Measurements from ENCODE around the gene GPC6. TPM values are rescaled to one million over a fixed set of nuclear protein-coding genes. Genes with fewer than 3 reads are reported as not detected.
A peak's percentile ranks its signal among the peaks of the same experiment; 100 is the strongest.

The GPC6 gene
- total RNA-seq, 1 donor from 2014 or later, result 13.8 TPM

GRCh38 chr13:93534181-93534700 is 307.6 kb downstream of the GPC6 start:
- Histone ChIP-seq H3K4me3 (no peak overlapping the region), H3K27me3 (no peaks in the 10 kb centered on the region), H3K27ac (peak overlapping the region; percentile 19), H3K36me3 (no peaks in the 10 kb centered on the region), H3K4me1 (no peaks in the 10 kb centered on the region), H3K9me3 (no peaks in the 10 kb centered on the region)
- intact Hi-C loops (cut with DNase I), result no loop called here
- TF ChIP-seq CTCF (IDR thresholded peaks at IDR 0.05), result no peak
- TF ChIP-seq POLR2AphosphoS5 (IDR thresholded peaks at IDR 0.05; ENCODE audit: insufficient read depth in 1 of 2, low read depth in 1 of 2), result no peak
- DNase-seq (ENCODE audit: extremely low spot score in 2 of 2), result no peak

- intact Hi-C loops (cut with DNase I), result no loop called here
- Histone ChIP-seq H3K36me3 (no peaks in the 10 kb centered on the region), H3K4me1 (no peaks in the 10 kb centered on the region), H3K27me3 (no peaks in the 10 kb centered on the region), H3K9me3 (no peaks in the 10 kb centered on the region), H3K4me3 (no peak overlapping the region), H3K27ac (no peak overlapping the region)
- TF ChIP-seq CTCF (IDR thresholded peaks at IDR 0.05), result no peak
- TF ChIP-seq POLR2AphosphoS5 (IDR thresholded peaks at IDR 0.05; ENCODE audit: insufficient read depth in 1 of 2, low read depth in 1 of 2), result no peak
- TF ChIP-seq POLR2A (IDR thresholded peaks at IDR 0.05), result no peak
- no peak for DNase-seq (ENCODE audit: extremely low spot score in 2 of 2)
Observed at GRCh38 chr13:93535251-93535650, 308.6 kb downstream of the GPC6 start.

- H3K9me3 ChIP-seq, result no peaks in the 10 kb centered on the region
- no peak overlapping the region for H3K4me3 ChIP-seq
- no peak overlapping the region for H3K27ac ChIP-seq
- no peaks in the 10 kb centered on the region for H3K27me3 ChIP-seq
- intact Hi-C loops (cut with DNase I), result no loop called here
- H3K36me3 ChIP-seq, result no peaks in the 10 kb centered on the region
- DNase-seq (ENCODE audit: extremely low spot score in 2 of 2), result no peak
- no peaks in the 10 kb centered on the region for H3K4me1 ChIP-seq
- TF ChIP-seq POLR2AphosphoS5 (IDR thresholded peaks at IDR 0.05; ENCODE audit: insufficient read depth in 1 of 2, low read depth in 1 of 2) (no peak), POLR2A (IDR thresholded peaks at IDR 0.05) (no peak), CTCF (IDR thresholded peaks at IDR 0.05) (no peak)
Observed at GRCh38 chr13:93539914-93540313, 313.3 kb downstream of the GPC6 start.

GRCh38 chr13:93547886-93548285 is 321.3 kb downstream of the GPC6 start:
- TF ChIP-seq POLR2AphosphoS5 (IDR thresholded peaks at IDR 0.05; ENCODE audit: insufficient read depth in 1 of 2, low read depth in 1 of 2) (no peak), CTCF (IDR thresholded peaks at IDR 0.05) (no peak), POLR2A (IDR thresholded peaks at IDR 0.05) (no peak)
- H3K27ac ChIP-seq, result no peak overlapping the region
- no peak overlapping the region for H3K4me3 ChIP-seq
- H3K9me3 ChIP-seq, result no peaks in the 10 kb centered on the region
- no peak for DNase-seq (ENCODE audit: extremely low spot score in 2 of 2)
- no peaks in the 10 kb centered on the region for H3K36me3 ChIP-seq
- no peaks in the 10 kb centered on the region for H3K27me3 ChIP-seq
- intact Hi-C loops (cut with DNase I), result no loop called here
- no peaks in the 10 kb centered on the region for H3K4me1 ChIP-seq

- Histone ChIP-seq H3K36me3 (no peaks in the 10 kb centered on the region), H3K4me3 (no peak overlapping the region), H3K9me3 (no peaks in the 10 kb centered on the region), H3K4me1 (no peaks in the 10 kb centered on the region), H3K27me3 (no peaks in the 10 kb centered on the region), H3K27ac (no peak overlapping the region)
- TF ChIP-seq POLR2A (IDR thresholded peaks at IDR 0.05), result no peak
- no peak for TF ChIP-seq POLR2AphosphoS5 (IDR thresholded peaks at IDR 0.05; ENCODE audit: insufficient read depth in 1 of 2, low read depth in 1 of 2)
- TF ChIP-seq CTCF (IDR thresholded peaks at IDR 0.05), result no peak
- DNase-seq (ENCODE audit: extremely low spot score in 2 of 2), result no peak
- intact Hi-C loops (cut with DNase I), result no loop called here
Observed at GRCh38 chr13:93549326-93550005, 322.9 kb downstream of the GPC6 start.

Measured in vagina (tissue), 2 donors.